ENCODE measurements around the gene EPB41L2.
"Not testable (repeated sequence)": the region's sequence is repeated elsewhere in the genome, so short reads cannot be mapped to it uniquely, and the experiment has no call there.

The EPB41L2 gene

DNA sequence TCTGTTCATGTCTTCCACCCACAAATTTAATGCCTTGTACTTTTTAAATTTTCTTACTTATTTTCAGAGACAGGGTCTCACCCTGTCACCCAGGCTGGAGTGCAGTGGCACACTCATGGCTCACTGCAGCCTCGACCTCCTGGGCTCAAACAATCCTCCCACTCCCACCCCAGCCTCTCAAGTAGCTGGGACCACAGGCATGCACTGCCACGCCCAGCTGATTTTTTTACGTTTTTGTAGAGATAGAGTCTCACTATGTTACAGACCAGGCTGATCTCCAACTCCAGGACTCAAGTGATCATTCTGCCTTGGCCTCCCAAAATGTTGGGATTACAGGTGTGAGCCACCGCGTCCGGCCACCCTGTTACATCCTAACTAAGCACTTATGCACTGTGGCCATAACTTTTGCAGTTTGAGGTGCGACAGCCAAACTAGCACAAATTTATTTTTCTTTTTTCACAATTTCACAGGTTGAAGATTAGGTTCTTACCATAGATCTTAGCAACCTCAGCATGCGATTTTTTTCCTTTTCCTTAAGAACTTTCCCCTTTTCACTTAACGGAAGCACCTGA, 92.1 kb downstream of the EPB41L2 start:
- no peak for DNase-seq

DNA sequence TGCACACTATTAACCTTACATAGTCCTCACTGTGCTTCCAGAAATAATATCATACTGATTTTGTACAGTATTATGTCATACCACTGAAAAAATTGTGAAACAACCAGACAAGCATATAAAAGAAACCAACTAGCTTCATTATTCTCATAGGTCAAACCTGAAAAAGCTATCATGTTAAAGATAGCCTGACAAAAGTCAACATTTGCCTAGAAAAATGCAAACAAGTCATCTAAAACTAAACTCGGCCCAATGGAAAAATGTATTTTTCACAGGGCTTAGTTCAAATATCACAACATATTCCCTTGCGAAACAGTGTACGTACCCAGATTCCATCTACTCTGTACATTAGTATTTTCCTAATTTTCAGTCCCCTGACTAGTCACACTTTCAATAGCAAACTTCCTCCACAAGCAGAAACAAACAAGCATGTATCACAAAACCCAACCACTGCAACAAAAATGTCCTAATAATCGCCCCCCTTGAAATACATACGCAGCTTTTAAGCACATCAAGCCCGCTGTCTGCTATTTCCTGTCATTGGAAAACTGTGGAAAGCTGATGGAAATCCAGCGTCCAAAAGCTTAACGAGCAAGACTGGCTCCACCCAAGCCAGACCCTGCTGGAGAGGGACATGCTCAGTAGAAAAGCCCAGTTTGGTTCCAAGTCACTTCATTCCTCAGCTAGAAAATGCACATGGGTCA, 93.1 kb downstream of the EPB41L2 start:
- no peak for DNase-seq

DNA sequence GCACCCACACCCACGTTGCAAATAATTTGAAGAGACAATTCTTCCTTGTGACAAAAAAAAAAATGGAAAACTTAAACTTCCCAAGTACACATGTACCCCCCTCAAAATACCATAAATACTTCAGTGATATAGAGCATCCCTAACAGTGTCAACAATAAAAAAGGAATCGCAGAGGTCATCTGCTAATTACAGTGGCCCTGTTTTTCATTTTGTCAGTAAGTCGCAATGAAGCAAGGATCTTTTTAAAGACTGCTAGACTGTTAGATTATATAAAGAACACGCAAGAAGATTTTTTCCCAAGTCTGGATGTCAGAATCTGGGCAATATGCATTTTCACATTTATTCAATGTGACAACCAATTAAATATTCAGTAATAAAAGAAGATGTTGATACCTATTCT, 93.9 kb downstream of the EPB41L2 start:
- no peak for DNase-seq

DNA sequence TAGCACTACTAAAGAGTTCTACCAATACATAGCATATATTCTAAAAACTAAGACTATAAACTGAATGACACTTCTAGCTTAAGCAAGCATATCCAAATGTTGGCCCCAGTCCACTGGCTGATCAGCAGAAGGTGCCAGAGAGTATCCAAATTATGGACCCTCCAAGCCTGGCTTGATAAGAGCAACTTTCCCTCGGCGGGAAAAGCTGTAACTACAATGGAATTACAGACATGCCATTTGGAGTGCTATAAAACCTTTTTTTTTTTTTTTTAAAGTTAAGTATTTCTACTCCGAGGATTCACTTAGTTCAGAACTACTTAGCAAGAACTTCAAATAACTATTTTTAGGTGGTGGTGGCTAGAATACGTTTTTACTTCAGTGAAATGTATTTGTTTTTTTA, 94.6 kb downstream of the EPB41L2 start:
- DNase-seq, result no peak

DNA sequence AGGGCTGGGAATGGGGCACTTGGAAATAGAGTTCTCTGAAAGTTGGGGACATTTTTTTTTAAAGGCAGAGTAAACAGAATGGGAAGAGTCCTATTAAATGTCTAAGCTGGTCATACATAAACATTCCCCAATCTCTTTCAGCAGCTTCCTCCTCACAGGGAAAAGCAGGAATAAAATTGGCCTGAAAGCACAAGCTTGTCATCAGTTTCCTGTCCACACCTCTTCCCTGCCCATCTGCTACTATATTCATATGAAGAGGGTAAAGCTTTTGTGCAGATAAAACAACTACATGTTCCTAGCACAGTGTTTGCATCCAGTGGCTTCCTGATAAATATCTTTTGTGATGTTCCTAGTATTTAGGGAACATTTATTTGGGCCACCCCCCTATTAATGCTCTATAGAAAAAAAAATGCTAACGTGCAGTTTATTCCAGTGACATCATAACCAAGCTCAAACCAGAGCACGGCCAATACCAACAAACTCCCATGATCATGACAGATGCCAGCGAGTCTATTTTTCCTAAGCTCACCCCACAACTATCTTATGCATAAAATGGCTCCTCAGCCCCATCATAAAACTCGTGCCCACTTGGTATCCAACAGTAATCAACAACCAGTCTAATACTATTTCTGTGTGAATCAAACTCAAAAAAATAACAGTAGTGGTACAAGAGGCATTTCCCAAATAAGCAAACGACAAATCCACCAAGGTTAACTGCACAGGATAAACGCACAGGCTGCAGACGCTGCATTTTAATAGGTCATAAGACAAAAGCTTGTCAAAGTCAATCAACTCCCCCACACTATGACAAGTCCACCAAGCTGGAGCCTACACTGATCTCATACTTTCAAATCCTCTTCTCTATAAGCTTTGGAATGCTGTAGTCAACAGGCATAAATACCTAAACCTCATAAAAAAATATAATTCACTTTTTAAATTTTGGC, 95.3 kb downstream of the EPB41L2 start:
- no peak for DNase-seq

DNA sequence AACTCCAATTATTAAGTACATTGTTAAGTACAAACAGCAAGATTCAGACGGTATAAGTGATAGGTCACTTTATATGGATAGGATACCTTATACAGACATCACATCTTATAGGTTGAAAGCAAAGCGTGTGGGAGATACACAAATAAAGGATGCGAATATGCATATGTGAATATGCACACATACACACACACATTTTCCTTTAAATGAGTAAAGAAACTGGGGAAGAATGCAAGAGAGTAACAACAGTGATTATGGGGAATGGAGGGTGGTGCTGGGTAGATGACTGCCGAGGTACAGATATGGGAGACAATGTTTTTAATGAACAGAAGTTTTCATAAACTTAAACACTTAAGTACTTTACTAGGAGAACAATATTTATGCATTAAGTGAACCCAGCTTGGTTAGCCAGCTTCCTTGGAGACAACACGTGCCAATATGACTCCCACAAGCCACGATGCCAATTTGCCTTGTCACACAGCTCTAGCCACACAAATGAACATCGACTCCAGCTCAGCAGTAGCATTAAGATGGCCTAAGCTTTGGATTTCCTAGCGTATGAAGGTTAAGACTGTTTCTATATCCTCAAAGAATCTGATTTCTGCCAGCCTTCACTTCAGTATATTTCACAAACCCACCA, 96.6 kb downstream of the EPB41L2 start:
- DNase-seq, result no peak

DNA sequence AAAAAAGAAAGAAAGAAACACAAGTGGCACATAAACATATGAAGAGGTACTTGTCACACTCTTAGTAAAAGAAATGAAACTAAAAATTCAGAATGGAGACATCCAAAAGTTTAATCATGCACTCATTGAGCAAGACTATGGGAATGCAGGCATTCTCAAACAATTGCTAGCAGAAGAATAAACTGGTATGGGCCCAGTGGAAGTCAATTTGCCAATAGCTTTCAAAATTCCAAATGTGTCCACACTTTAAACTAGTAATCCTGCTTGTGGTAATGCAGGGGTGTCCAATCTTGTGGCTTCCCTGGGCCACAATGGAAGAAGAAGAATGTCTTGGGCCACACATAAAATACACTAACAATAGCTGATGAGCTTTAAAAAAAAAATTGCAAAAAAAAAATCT, 97.4 kb downstream of the EPB41L2 start:
- DNase-seq, result no peak

DNA sequence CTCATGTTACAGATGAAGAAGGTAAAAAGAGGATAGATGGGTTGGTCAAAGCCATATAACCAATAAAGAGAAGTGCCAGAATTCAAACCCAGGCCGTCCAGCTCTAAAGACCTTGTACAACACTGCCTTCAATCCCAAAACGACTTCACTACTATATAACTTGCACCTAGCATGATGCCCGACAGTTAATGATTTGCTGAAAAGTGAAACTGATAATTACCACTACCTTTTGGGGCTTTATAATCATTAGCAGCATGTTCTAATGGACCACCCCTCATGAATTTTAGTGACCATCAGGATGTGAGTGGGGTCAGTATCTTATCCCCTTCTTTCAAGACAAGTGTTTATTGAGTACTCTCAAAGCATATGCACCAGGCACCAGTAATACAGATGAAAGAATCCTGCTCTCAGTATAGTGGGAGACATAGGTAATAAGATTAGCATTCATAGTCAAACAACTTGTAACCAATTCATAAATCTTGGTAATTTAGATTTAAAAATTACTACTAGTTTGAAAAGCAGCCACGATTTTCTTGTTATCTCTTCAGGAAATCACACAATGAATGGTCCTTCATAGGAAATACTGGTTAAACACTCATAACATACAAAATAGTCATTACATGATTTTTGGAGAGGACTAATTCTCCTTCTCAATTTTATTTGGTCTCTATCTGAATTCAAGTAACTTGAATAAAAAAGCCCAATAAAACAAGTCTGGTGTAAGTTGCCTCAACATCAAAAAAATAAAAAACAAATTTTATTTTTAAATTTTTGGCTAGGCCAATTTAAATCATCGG, 98.0 kb downstream of the EPB41L2 start:
- no peak for DNase-seq

DNA sequence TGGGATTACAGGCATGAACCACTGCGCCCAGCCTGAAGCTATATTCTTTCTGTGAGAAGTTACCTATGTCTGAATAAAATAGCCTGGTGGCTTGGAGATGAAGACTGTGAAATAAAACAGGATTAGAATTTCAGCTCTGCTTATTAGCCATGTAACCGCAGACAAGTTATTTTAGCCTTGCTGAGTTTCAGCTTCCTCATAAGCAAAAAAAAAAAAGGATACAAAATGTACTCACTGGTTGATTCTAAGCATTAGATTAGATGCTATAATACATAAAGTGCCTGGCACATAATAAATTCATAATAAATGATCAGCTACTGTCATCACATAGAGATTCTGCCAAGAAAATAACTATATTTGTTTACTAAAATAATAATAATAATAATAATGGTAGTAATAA, 98.8 kb downstream of the EPB41L2 start:
- DNase-seq, result no peak

DNA sequence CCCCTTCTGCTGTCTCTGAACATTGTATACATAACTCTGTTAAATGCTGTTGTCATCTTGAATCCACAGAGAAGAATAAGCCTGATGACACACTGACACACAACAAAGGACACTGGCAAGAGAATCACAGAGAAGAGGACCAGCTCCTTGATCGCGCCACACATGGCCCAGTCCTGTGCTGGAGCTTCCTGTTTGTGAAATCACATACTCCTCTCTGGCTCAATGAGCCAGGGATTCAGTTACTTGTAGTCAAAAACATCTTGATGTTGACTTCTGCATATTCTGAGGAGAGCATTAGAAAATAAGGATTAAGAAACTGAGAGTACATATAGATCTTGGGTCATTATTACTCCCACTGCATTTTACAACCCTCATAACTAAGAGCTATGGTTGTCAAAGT, 100.1 kb downstream of the EPB41L2 start:
- DNase-seq, result no peak

DNA sequence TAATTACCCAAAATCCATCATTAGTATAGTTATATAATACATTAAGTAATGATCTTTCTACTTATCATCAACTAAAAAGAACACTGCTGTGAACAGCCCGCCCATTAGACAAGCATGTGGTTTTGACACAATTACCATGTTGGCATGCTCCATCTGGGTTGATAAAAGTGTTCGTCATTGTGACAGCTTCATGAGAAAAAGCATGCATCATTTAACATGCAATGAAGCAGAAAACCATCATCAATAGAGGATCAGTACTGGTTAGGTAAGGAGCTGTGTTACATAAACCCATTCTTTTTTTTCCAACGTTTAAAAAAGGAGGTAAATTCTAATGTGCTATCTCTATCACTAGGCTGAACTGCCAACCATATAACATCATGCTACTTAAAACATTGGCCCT, 101.9 kb downstream of the EPB41L2 start:
- DNase-seq, result no peak

DNA sequence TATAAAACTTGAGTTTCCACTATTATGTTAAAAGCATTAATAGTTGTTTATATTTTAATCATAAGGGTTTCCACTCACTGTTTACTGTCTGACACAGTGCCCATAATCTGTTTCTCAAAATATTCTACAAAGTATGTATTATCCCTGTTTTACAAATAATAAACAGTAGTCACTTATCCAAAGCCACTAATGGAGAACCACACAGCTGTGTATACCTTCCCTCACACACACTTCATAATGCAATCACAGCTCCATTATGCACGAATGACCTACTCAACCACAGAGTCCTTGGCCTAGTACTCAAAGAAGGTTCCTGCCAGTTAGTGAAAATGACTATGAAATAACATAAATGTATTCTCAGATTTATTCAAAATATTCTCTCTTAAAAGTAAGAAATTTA, 103.1 kb downstream of the EPB41L2 start:
- DNase-seq, result no peak

DNA sequence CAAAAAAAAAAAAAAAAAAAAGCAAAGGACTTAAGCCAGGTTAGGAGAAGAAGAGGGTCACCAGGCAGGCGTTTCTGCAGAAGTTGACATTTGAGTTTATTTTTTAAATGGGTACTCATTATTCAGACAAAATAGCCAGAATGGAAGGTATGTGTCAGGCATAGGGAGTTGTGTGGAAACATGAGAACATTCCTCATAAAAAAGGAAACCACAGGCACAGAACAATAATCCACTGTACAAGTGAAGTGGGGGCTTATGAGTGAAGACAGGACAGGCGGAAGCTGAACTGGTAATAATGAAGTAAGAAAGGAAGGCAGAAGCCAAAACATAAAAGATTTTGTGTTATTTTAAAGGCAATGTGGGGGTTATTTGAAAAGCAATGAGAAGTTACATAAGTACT, 104.6 kb downstream of the EPB41L2 start:
- no peak for DNase-seq

DNA sequence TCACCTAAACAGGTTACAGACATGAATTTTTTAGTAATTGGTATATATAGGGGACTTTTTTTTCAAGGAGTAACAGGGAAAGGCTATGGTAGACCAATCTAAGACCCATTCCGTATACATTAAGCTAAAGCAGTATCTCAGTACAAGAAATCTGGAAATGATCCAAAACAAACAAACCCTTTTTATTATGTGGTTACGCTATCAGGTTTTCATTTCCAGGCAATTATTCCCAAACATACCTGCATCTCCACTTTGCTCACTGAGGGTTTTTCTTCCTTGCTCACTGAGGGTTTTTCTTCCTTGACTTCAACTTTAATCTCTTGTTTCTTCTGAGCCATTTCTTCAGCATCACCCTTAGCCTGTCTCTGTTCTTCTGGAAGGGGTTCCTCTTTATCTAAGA, 107.3 kb downstream of the EPB41L2 start:
- DNase-seq, result no peak

DNA sequence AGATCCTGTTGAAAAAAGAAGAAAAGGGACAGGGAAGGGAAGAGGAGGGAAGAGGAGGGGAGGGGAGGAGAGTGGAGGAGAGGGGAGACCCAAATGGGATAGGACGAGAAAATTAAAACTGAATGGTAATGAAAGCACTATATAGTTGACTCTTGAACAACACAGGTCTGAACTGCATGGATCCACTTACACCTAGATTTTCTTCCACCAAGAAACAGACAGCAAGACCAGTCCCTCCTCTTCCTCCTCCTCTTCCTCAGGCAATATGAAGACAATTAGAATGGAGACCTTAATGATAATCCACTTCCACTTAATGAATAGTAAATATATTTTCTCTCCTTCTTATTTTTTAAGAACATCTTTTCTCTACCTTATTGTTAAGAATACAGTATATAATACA, 113.5 kb downstream of the EPB41L2 start:
- no peak for DNase-seq

DNA sequence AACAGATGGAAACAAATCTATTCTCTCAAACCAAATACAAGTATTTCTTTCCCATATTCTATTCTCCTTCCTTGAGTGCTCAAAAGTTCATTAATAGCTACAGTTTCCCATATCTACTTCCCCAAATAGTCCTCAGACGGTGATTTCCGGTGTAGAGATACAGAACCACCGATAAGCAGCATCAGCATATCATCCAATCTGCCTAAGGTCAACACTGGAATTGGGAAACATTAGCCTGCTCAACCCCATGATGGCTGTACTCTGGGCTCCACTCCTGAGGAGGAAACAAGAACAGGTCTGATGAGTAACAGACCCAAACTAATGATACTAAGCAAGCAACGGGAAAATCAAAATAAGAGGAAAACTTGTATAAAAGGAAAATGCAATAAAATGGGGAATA, 115.6 kb downstream of the EPB41L2 start:
- no peak for DNase-seq

DNA sequence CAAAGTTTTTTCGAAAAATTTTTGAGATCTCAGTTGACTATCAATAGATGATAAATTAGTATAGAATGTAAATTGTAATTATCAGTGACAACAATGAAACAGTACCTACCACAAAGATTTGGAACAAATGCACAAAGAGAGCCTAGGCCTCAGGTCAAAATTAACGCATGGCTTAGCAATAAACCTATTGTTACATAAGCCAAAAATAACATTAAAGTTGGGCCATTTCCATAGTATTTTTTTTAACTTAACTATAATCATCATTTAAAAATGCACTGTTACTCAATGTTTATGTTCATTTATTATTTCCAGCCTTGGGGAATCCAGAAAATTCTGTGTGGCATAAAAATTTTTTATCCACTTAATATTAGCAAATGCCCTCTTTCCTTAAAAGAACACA, 117.0 kb downstream of the EPB41L2 start:
- DNase-seq, result no peak

DNA sequence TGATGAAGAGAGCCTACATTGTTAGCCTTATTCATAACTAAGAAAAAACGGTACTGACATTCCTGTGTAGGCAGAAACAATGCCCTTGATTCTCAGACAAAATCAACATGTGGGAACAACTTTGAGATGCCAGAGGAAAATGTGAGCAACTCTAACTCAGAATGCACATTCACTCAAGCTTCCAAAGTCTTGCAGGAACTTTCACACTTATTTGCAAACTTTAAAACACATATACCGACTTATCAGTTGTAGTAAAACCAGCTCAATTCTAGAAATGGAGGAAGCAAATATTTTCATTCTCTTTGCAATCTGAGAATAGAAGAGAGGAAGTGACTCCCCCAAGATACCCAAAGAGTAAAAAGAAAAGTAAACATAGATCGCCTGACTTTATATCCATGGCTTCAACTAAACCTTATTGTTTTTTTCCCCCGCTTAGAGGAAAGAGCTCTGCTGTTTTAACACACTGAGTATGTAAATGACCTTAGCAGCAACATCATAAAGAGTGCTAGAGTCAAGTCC, 117.6 kb downstream of the EPB41L2 start:
- no peak for DNase-seq

DNA sequence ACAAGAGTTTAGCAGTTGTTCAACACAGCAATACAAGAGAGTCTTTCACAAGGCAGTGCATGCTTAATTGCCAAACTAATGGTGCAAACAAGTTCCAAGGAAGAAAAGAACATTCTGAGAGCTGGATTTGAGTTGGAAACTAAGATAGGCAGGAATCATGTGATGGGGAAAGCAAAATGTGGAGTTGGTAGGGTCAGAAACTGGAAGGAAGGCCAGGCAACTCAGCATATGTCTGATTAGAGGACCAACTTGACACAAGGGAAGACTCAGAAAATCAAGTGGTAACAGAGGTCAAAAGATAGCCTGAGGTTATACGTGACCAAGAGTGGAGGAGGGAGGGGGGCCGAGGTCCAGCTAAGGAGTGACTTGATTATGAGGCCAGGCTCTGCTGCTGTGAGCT, 118.6 kb downstream of the EPB41L2 start:
- DNase-seq, result no peak

DNA sequence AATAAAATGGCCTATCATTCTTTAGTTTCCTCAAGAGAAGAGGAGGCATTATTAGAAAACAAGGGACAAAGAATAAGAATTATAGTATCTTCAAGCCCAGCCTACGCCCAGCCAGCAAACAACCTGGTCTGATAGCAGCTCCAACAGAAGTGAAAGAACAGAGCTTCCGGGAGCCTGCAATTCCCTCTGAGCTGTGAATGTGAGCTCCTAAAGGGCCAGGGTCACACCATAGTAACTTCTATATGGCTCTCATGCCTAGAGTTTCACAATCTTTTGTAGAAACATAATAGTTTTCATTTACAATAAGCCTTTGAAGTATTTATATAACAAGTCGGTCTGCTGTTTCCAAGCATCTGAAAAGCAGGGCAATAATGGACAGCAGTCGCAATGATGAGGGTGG, 119.3 kb downstream of the EPB41L2 start:
- DNase-seq, result no peak

DNA sequence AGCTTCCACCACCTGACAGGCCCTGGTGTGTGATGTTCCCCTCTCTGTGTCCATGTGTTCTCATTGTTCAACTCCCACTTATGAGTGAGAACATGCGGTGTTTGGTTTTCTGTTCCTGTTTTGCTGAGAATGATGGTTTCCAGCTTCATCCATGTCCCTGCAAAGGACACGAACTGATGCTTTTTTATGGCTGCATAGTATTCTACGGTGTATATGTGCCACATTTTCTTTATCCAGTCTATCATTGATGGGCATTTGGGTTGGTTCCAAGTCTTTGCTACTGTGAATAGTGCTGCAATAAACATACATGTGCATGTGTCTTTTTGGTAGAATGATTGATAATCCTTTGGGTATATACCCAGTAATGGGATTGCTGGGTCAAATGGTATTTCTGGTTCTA, 120.3 kb downstream of the EPB41L2 start:
- not testable (repeated sequence) for DNase-seq

DNA sequence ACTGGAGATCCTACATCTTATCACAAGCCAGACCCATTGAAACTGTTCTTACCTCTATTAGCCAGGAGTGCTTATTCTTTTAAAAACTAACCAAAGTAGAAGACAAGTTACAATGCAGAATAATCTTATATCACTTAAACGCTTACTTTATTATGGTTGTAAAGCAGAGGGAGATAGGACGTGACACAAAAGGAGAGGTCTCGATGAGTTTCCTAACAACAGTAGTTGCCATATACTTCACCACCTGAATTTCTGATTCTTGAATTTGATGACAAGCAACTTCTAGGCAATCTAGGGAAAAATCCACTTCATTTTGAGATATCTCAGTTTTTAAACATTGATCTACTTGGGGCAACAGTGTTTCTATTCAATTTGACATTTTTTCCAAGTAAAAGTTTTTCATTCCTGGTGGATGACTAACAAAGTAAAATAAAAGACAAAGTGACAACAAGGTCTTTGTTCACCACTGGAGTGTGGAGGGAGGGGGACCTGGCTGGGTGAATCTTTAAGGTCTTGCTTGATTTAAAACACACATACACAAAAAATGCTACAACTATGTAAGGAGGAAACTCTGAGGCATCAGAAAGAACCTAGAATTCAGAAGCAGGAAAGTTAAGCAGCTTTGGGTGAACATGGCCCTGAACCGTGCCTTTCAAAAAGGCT, 125.0 kb downstream of the EPB41L2 start:
- no peak for DNase-seq
